Brain microvascular endothelial cell (primary cell): Measurements from ENCODE around the gene C6orf62.
"Not testable (repeated sequence)": the region's sequence is repeated elsewhere in the genome, so short reads cannot be mapped to it uniquely, and the experiment has no call there.

Source experiments
- DNase-seq: peaks from one replicate; pipeline ENCODE4 v3.0.0-alpha.2; 2020
- H3K27ac ChIP-seq: fragments of 250-450 bp; sonication (Bioruptor Pico); 2 replicates; pipeline ENCODE4 v1.5.1; 2020; ENCODE audit warnings: mild to moderate bottlenecking, moderate library complexity
- H3K27me3 ChIP-seq: fragments of 250-450 bp; sonication (Bioruptor Pico); replicated peaks from 2 replicates; pipeline ENCODE4 v1.5.1; 2020; ENCODE audit warnings: mild to moderate bottlenecking
- H3K36me3 ChIP-seq: fragments of 250-450 bp; sonication (Bioruptor Pico); replicated peaks from 2 replicates; pipeline ENCODE4 v1.5.1; 2020; ENCODE audit warnings: mild to moderate bottlenecking
- H3K4me3 ChIP-seq: 2 replicates; pipeline ENCODE4 v1.5.1; 2011; ENCODE audit warnings: low read depth, mild to moderate bottlenecking, control low read depth, low read length, moderate library complexity
- in situ Hi-C: cut with HindIII; loops from 2 replicates; pipeline ENCODE4 v1.10.0; 2017; ENCODE audit warnings: low sequenced_read_pairs, low pct_ligation_motif_present
- TF ChIP-seq, protein P1 (sequence below): IDR thresholded peaks from 2 replicates; pipeline ENCODE4 v1.5.1; 2011; ENCODE audit warnings: low read depth, mild to moderate bottlenecking, moderate library complexity, low read length, control low read depth, inconsistent platforms; ENCODE audit errors: missing control alignments

C6orf62 gene

DNA sequence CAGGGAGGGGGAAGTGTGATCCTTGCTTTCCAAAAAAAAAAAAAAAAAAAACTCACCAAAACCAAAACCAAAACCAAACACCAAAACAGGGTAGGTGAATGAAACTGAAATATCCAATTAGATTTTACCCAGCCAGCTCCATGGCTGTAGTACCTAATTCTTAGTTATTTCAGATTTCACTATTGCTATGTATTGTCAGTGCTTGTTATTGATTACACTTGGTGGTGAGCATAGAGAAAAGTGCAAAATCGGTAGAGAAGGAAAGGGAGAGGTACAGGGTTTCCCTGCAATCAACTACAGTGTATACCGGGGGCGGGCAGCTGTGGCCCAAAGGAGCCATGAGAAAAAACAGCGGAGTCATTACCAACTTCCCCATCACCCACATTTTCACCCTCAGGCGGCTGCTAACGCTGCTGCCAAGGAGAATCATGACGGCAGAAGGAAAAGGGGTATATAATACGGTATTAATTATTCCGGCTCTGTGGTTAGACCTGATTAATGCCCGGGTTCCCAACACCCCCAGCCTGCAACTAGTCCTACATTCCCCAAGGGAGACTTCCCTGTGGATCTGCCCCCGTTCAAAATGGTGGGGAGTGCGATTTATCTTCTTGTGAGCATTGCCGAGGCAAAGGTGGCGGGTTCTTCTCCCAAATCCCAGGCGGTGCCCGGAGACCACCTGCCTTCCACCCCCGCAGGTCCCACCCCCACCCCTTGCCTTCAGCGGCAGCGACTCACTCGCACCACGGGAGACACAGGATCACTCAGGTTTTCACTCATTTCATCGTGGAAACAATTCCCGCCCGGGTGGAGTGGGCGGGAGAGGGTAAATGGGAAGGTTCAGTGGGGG, at the start of gene C6orf62:
Gene C6orf62, minus strand, starts transcription at position 30 of the 847 bp plus-strand sequence. CDS start 486 bp downstream, outside the sequence.
- peak; percentile 8 for DNase-seq
- TF ChIP-seq, protein P1, sequence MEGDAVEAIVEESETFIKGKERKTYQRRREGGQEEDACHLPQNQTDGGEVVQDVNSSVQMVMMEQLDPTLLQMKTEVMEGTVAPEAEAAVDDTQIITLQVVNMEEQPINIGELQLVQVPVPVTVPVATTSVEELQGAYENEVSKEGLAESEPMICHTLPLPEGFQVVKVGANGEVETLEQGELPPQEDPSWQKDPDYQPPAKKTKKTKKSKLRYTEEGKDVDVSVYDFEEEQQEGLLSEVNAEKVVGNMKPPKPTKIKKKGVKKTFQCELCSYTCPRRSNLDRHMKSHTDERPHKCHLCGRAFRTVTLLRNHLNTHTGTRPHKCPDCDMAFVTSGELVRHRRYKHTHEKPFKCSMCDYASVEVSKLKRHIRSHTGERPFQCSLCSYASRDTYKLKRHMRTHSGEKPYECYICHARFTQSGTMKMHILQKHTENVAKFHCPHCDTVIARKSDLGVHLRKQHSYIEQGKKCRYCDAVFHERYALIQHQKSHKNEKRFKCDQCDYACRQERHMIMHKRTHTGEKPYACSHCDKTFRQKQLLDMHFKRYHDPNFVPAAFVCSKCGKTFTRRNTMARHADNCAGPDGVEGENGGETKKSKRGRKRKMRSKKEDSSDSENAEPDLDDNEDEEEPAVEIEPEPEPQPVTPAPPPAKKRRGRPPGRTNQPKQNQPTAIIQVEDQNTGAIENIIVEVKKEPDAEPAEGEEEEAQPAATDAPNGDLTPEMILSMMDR: no peak
- Histone ChIP-seq H3K27ac (peak within 1 kb of the TSS; percentile 99), H3K36me3 (peaks cover 23% of the 10 kb centered on the region), H3K4me3 (peak within 1 kb of the TSS; percentile 97), H3K27me3 (no peaks in the 10 kb centered on the region)
- in situ Hi-C loops: no loop called here

DNA sequence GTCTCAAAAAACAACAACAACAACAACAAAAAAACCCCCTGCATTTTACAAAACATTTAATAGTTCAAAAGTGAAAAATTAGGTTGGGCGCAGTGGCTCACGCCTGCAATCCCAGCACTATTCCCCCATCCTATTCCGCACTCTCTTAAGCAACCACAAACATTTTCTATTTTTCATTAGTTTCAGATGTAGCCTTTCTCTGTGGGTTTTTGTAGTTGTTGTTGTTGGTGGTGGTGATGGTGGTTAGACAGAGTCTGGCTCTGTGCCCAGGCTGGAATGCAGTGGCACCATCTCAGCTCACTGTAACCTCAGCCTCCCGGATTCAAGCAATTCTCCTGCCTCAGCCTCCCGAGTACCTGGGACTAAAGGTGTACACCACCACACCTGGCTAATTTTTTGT, 49.4 kb upstream of the C6orf62 start:
- in situ Hi-C loops: no loop called here
- DNase-seq: no peak
- Histone ChIP-seq H3K4me3 (no peak overlapping the region), H3K36me3 (no peaks in the 10 kb centered on the region), H3K27ac (no peak overlapping the region), H3K27me3 (no peaks in the 10 kb centered on the region)
- TF ChIP-seq, protein P1: no peak

- TF ChIP-seq, protein P1: peak; percentile 36
- no peak overlapping the region for H3K4me3 ChIP-seq
- DNase-seq: no peak
- no peak overlapping the region for H3K27ac ChIP-seq
- in situ Hi-C loops: no loop called here
- no peaks in the 10 kb centered on the region for H3K36me3 ChIP-seq
- H3K27me3 ChIP-seq: no peaks in the 10 kb centered on the region
Observed at GRCh38 chr6:24766680-24767462, 47.9 kb upstream of the C6orf62 start.

DNA sequence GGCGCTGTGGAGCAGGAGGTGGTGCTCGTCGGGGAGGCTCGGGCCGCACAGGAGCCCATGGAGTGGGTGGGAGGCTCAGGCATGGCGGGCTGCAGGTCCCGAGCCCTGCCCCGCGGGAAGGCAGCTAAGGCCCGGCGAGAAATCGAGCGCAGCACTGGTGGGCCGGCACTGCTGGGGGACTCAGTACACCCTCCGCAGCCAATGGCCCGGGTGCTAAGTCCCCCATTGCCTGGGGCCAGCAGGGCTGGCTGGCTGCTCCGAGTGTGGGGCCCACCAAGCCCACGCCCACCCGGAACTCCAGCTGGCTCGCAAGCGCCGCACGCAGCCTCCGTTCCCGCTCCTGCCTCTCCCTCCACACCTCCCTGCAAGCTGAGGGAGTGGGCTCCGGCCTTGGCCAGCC, 47.0 kb upstream of the C6orf62 start:
- in situ Hi-C loops, H3K27ac ChIP-seq, DNase-seq, H3K4me3 ChIP-seq, H3K36me3 ChIP-seq, H3K27me3 ChIP-seq: not testable (repeated sequence)

DNA sequence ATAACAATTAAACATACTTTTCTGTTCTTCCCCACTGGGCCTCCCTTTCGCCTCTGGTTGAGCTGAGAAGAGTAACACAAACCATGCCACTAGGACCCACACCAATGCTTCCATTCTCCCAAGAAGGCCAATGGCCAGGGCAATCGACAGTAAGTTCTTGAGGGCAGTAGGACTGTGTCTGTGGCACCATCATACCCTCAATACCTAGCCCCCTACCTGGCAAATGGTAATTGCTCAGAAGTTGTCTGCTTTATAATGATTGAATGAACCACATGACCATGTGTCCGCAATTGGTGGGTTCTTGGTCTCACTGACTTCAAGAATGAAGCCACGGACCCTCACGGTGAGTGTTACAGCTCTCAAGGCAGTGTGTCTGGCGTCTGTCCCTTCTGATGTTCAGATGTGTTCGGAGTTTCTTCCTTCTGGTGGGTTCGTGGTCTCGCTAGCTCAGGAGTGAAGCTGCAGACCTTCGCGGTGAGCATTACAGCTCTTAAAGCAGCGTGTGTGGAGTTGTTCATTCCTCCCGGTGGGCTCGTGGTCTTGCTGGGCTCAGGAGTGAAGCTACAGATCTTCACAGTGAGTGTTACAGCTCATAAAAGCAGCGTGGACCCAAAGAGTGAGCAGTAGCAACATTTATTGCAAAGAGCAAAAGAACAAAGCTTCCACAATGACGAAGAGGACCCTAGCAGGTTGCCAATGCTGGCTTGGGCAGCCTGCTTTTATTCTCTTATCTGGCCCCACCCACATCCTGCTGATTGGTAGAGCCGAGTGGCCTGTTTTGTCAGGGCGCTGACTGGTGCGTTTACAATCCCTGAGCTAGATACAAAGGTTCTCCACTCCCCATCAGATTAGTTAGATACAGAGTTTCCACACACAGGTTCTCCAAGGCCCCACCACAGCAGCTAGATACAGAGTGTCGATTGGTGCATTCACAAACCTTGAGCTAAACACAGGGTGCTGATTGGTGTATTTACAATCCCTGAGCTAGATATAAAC, 46.2 kb upstream of the C6orf62 start:
- H3K27me3 ChIP-seq, H3K4me3 ChIP-seq, DNase-seq, H3K27ac ChIP-seq, H3K36me3 ChIP-seq, in situ Hi-C loops: not testable (repeated sequence)

- Histone ChIP-seq H3K4me3 (no peak overlapping the region), H3K27me3 (no peaks in the 10 kb centered on the region), H3K36me3 (no peaks in the 10 kb centered on the region), H3K27ac (no peak overlapping the region)
- in situ Hi-C loops: no loop called here
- DNase-seq: no peak
- TF ChIP-seq, protein P1: no peak
Observed at GRCh38 chr6:24763578-24763977, 44.6 kb upstream of the C6orf62 start.
